ENCODE results near the gene DNAJC12. TPM values are rescaled to one million over a fixed set of nuclear protein-coding genes. Genes with fewer than 3 reads are reported as not detected.

The DNAJC12 gene
- total RNA-seq, 1 donor from 2014 or later = 3.7 TPM

GRCh38 chr10:67771200-67771599, 66.8 kb downstream of the DNAJC12 start:
- Mint-ChIP-seq H3K4me1 (peaks cover 6% of the 10 kb centered on the region), H3K36me3 (no peaks in the 10 kb centered on the region), H3K27ac (no peak overlapping the region), H3K9me3 (no peaks in the 10 kb centered on the region), H3K27me3 (ENCODE audit: insufficient read depth, low read depth) (peaks cover 7% of the 10 kb centered on the region), H3K4me3 (no peak overlapping the region)
- H3K36me3 ChIP-seq = no peaks in the 10 kb centered on the region
- no peaks in the 10 kb centered on the region for H3F3A ChIP-seq (ENCODE audit: low read depth)
- H3K79me2 ChIP-seq (ENCODE audit: low read depth) = no peaks in the 10 kb centered on the region
- H3K27ac ChIP-seq = no peak overlapping the region
- H3K27me3 ChIP-seq = no peaks in the 10 kb centered on the region
- no peak overlapping the region for H3K4me3 ChIP-seq
- no peaks in the 10 kb centered on the region for H4K20me1 ChIP-seq (ENCODE audit: low read depth)
- H3K4me1 ChIP-seq = no peaks in the 10 kb centered on the region
- peak overlapping the region; percentile 79 for H2AFZ ChIP-seq (replicated peaks)
- TF ChIP-seq EZH2 (IDR thresholded peaks at IDR 0.05) (no peak), EZH2phosphoT487 (IDR thresholded peaks at IDR 0.05) (no peak), CTCF (IDR thresholded peaks at IDR 0.05) (no peak)
- no peak overlapping the region for H3K4me2 ChIP-seq
- DNase-seq (ENCODE audit: low spot score) = no peak
- no peak overlapping the region for H3K9ac ChIP-seq
- no peaks in the 10 kb centered on the region for H3K9me3 ChIP-seq (ENCODE audit: low read depth)

- no peak overlapping the region for H3K4me3 Mint-ChIP-seq
- H3K4me1 ChIP-seq = no peaks in the 10 kb centered on the region
- DNase-seq (ENCODE audit: low spot score) = no peak
- no peaks in the 10 kb centered on the region for H3K79me2 ChIP-seq (ENCODE audit: low read depth)
- no peaks in the 10 kb centered on the region for H3K9me3 ChIP-seq (ENCODE audit: low read depth)
- no peak overlapping the region for H3K4me3 ChIP-seq
- H3K36me3 Mint-ChIP-seq = no peaks in the 10 kb centered on the region
- no peaks in the 10 kb centered on the region for H3K36me3 ChIP-seq
- no peak overlapping the region for H3K27ac Mint-ChIP-seq
- H2AFZ ChIP-seq (replicated peaks) = peak overlapping the region; percentile 79
- no peak for TF ChIP-seq CTCF (IDR thresholded peaks at IDR 0.05)
- TF ChIP-seq EZH2 (IDR thresholded peaks at IDR 0.05) = no peak
- TF ChIP-seq EZH2phosphoT487 (IDR thresholded peaks at IDR 0.05) = no peak
- H3K9me3 Mint-ChIP-seq = no peaks in the 10 kb centered on the region
- peaks cover 7% of the 10 kb centered on the region for H3K27me3 Mint-ChIP-seq (ENCODE audit: insufficient read depth, low read depth)
- H4K20me1 ChIP-seq (ENCODE audit: low read depth) = no peaks in the 10 kb centered on the region
- H3F3A ChIP-seq (ENCODE audit: low read depth) = no peaks in the 10 kb centered on the region
- H3K27me3 ChIP-seq = no peaks in the 10 kb centered on the region
- H3K4me1 Mint-ChIP-seq = peaks cover 6% of the 10 kb centered on the region
- no peak overlapping the region for H3K9ac ChIP-seq
- no peak overlapping the region for H3K27ac ChIP-seq
- no peak overlapping the region for H3K4me2 ChIP-seq
These were observed 67.5 kb downstream of the DNAJC12 start for GRCh38 chr10:67770537-67770936.

GRCh38 chr10:67767244-67767643, 70.7 kb downstream of the DNAJC12 start:
- Histone ChIP-seq H2AFZ (replicated peaks) (peak overlapping the region; percentile 45), H3K79me2 (ENCODE audit: low read depth) (no peaks in the 10 kb centered on the region), H3K36me3 (no peaks in the 10 kb centered on the region), H3F3A (ENCODE audit: low read depth) (peaks cover 14% of the 10 kb centered on the region), H4K20me1 (ENCODE audit: low read depth) (no peaks in the 10 kb centered on the region), H3K4me3 (no peak overlapping the region), H3K4me2 (no peak overlapping the region), H3K9ac (no peak overlapping the region), H3K27me3 (peaks cover 11% of the 10 kb centered on the region), H3K27ac (no peak overlapping the region), H3K4me1 (no peaks in the 10 kb centered on the region), H3K9me3 (ENCODE audit: low read depth) (no peaks in the 10 kb centered on the region)
- Mint-ChIP-seq H3K9me3 (peaks cover 8% of the 10 kb centered on the region), H3K27me3 (ENCODE audit: insufficient read depth, low read depth) (peaks cover 16% of the 10 kb centered on the region), H3K4me1 (peaks cover 10% of the 10 kb centered on the region), H3K27ac (no peak overlapping the region), H3K36me3 (peaks cover 7% of the 10 kb centered on the region), H3K4me3 (no peak overlapping the region)
- DNase-seq (ENCODE audit: low spot score) = no peak
- TF ChIP-seq CTCF (IDR thresholded peaks at IDR 0.05) (no peak), EZH2phosphoT487 (IDR thresholded peaks at IDR 0.05) (no peak), EZH2 (IDR thresholded peaks at IDR 0.05) (no peak)
